ENCODE measurements around the gene SNX32.
A peak's percentile ranks its signal among the peaks of the same experiment; 100 is the strongest.

Gene SNX32

DNA sequence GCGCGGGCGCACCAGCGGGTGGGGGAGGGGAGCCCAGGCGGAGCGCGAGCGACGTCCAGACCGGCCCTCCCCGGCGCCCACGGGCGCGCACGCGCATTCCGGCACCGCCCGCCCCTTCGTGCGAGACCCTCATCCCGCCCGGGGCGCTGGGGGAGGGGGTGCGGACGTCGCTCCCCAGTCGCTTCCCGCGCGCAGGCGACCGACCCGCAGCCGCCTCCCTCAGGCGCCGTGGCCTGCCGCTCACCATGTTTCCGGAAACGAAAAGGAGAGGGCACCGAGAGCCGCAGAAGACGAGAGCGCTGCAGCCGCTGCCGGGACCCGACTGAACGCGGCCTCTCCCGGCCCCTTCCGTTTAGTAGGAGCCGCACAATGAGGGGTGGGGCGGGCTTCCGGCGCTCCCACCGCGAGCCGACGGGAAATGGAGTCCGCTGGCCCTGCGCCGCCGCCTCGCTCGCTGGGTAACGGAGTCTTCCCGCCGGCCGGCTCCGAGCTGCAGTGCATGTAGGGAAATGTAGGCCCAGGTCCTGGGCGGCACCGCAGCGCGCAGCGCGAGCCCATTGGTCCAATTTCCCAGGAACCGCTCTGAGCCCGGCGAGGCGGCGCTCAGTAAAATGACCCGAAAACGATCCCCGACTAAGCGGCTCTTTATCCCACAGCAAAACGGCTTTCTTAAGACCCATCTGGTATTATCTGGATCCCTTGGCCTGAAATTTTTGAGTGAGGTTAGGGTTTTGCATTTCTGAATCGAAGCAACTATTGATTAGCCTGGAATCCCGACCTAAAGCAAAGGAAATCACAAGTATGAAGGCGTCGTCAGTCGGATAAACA is 24.3 kb downstream of the SNX32 start, which contains the start of gene CFL1:
Gene CFL1, minus strand, starts transcription at position 328 of the 828 bp plus-strand sequence. Its CDS starts 81 bp downstream, at position 247.
- peak; percentile 98 for DNase-seq

GRCh38 chr11:65858681-65859087 is 24.9 kb downstream of the SNX32 start:
- no peak for DNase-seq

- peak; percentile 99 for DNase-seq
Observed at GRCh38 chr11:65859095-65859811, 25.5 kb downstream of the SNX32 start.

DNA sequence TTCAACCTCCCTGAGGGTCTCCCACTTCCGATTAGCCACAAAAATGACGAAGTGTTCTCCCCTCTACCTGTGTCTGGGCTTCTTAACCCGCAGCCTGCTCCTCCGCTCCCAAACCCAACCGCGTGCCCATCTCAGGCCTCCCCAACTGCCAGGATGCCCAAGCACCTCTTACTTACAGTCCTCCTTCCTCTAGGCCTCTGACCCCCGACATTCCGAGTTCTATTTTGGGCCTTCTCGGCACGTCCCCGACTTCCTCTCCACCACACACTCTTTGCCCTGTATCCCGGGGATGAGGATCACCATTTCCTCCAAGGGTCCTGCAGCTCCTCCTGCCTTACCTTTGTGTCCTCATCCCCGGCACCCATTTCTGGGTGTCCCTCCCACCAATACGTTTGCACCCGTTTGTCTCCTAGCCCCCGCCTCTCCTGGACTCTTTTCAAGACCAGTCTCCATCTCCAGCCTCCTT is 26.1 kb downstream of the SNX32 start:
- no peak for DNase-seq

- DNase-seq = peak; percentile 95
Observed at GRCh38 chr11:65860278-65861164, 26.8 kb downstream of the SNX32 start, which contains the start of gene MUS81. Gene MUS81, plus strand, starts transcription at chr11:65860433. Its CDS starts 321 bp downstream, at chr11:65860754.

DNA sequence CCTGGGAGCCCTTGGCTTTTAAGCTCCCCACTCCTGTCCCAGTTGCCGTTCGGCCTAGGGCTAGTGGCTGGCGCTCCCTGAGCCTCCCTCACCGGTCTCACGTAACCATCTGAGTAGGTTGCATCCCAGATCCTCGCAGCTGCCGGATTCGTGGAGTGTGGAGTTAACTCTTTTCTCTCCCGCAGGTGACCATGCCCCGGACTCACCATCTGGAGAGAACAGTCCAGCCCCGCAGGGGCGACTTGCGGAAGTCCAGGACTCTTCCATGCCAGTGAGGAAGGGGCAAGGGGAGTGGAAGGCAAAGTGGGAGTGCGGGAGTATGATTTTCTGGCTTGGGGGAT is 27.4 kb downstream of the SNX32 start:
- no peak for DNase-seq

GRCh38 chr11:65861533-65862183 is 27.9 kb downstream of the SNX32 start:
- no peak for DNase-seq

DNA sequence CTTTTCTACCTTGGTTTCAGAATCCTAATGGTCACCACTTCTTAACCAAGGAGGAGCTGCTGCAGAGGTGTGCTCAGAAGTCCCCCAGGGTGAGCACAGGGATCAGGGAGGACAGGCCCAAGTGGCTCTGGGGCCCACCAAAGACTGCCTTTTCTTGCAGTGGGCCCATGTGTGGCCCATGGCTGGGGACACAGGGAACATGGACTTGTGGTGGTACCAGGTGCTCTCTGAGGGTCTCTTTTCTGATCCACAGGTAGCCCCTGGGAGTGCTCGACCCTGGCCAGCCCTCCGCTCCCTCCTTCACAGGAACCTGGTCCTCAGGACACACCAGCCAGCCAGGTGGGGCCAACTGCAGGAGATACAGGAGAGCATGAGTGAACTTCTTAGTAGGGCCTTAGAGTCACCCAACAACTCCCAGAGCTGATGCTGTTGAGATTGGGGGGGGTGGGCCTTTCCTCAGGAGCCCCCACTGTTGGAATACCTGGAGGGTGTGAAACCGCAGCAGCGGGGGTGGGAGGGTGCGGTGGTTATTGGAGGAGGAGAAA is 28.5 kb downstream of the SNX32 start:
- no peak for DNase-seq

GRCh38 chr11:65862941-65863888 is 29.5 kb downstream of the SNX32 start:
- peak; percentile 7 for DNase-seq

GRCh38 chr11:65863889-65864705 is 30.3 kb downstream of the SNX32 start:
- DNase-seq = peak; percentile 6

GRCh38 chr11:65864706-65865471 is 31.1 kb downstream of the SNX32 start:
- DNase-seq = peak; percentile 7

DNA sequence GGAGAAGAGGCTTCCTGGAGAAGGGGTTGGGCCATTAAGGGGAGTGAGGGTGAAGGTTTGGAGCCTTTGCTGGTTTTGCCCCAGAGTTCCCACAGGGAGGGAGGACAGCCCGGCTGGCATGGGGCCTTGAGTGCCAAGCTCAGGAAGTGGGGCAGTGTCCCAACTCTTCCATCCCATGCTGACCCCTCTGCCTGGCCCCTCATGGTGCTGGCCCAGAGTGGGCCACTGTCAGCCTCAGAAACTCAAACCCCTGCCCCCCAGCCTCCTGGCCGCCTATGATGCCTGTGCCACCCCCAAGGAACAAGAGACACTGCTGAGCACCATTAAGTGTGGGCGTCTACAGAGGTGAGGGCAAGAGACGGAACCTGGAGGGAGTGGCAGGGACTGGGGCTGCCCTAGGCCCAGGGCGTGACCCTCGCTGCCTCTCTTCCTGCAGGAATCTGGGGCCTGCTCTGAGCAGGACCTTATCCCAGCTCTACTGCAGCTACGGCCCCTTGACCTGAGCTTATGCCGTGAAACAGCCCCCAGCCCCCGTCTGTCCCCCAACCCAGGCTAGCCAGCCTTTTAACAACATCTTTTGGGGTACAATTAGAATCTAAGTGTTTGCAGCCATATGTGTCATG is 31.9 kb downstream of the SNX32 start:
- DNase-seq = no peak

DNA sequence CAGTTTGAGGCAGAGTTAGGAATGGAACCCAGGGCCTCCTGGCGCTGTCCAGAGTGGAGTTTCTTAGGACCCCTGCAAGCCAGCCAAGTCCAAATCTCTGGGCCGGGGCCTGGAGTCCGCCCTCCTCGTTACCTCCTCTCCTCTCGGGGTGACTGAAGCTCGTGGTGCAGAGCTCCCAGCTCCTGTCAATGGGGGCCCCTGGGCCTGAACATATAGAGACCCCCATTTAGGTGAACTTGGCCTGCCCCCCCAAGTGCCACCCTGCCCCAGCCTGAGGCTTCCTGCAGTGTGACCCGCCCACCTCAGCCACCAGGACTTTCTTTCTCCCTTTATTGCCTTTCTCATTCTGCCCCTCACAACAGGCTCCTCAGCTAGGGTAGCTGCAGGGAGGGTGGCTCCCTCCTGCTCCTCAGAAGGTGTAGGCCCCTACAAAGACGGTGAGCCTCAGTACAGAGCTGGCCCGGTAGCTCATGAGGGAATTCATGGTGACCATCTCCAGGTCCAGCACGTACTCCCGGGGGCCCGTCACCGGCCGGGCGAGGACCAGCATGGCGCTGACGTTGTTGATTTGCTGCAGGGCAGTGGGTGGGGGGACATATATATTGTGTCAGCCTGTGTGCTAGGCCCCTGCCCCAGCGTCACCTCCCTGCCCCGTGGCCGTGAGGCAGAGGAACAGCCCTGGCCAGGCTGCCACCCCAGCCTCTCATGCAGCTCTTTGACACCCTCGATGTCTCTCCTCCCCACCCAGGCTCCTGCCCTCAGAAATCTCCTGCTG is 32.9 kb downstream of the SNX32 start:
- no peak for DNase-seq

- peak; percentile 37 for DNase-seq
Observed at GRCh38 chr11:65867284-65868071, 33.7 kb downstream of the SNX32 start.

- no peak for DNase-seq
Observed at GRCh38 chr11:65868076-65868667, 34.4 kb downstream of the SNX32 start.

- no peak for DNase-seq
Observed at GRCh38 chr11:65868907-65869306, 35.1 kb downstream of the SNX32 start.

All from activated naive CD4-positive, alpha-beta T cell treated with anti-CD3 and anti-CD28 coated beads, Interleukin-2, amount 50 U/mL, for 16 hours (primary cell).